GM18520 (cell line): ENCODE data around the gene ATF6.
"Not testable (repeated sequence)": the region's sequence is repeated elsewhere in the genome, so short reads cannot be mapped to it uniquely, and the experiment has no call there.

Experiments used
- ATAC-seq: cut with Tn5 transposase; IDR thresholded peaks from one replicate; pipeline ENCODE4 v1.9.1; 2021; ENCODE audit not compliant: unreplicated experiment

ATF6 gene

GRCh38 chr1:161766102-161766981, at the start of gene ATF6:
ATF6 (plus strand) TSS chr1:161766320; CDS start chr1:161766361, 41 bp downstream.
- ATAC-seq = peak; percentile 48

GRCh38 chr1:161718559-161719324, 47.4 kb upstream of the ATF6 start:
- no peak for ATAC-seq

GRCh38 chr1:161719325-161719611, 46.9 kb upstream of the ATF6 start:
- ATAC-seq = no peak

- no peak for ATAC-seq
Measured at GRCh38 chr1:161720422-161720821, 45.7 kb upstream of the ATF6 start.

GRCh38 chr1:161720956-161721737, 45.0 kb upstream of the ATF6 start, which contains the start of gene FCRLB:
FCRLB (plus strand) TSS chr1:161721544; CDS start chr1:161722673, 1,129 bp downstream.
- no peak for ATAC-seq

- ATAC-seq = no peak
Measured at GRCh38 chr1:161721738-161722343, 44.3 kb upstream of the ATF6 start.

- ATAC-seq = no peak
Measured at GRCh38 chr1:161722406-161722805, 43.7 kb upstream of the ATF6 start.

- no peak for ATAC-seq
Measured at GRCh38 chr1:161723459-161724141, 42.5 kb upstream of the ATF6 start.

GRCh38 chr1:161725258-161725907, 40.7 kb upstream of the ATF6 start:
- ATAC-seq = not testable (repeated sequence)

GRCh38 chr1:161725908-161726472, 40.1 kb upstream of the ATF6 start:
- no peak for ATAC-seq

- ATAC-seq = peak; percentile 37
Measured at GRCh38 chr1:161726473-161727255, 39.5 kb upstream of the ATF6 start.

- ATAC-seq = peak; percentile 17
Measured at GRCh38 chr1:161727256-161727924, 38.7 kb upstream of the ATF6 start.

GRCh38 chr1:161728376-161729226, 37.5 kb upstream of the ATF6 start:
- ATAC-seq = no peak

- ATAC-seq = no peak
Measured at GRCh38 chr1:161730050-161730564, 36.0 kb upstream of the ATF6 start.

GRCh38 chr1:161731241-161731640, 34.9 kb upstream of the ATF6 start:
- ATAC-seq = no peak

GRCh38 chr1:161731981-161732718, 34.0 kb upstream of the ATF6 start:
- no peak for ATAC-seq
